H1 (cell line): Measurements from ENCODE around the gene F11R. TPM values are rescaled to one million over a fixed set of nuclear protein-coding genes. Genes with fewer than 3 reads are reported as not detected.
A peak's percentile ranks its signal among the peaks of the same experiment; 100 is the strongest.

ENCODE experiments used
- CTCF ChIA-PET: fragments of 300-600 bp; sonication (Branson Sonifier 250); formaldehyde crosslinking; loops from one replicate; lab custom pipeline; 2021; ENCODE audit not compliant: partially characterized antibody; lab: Charles Lee
- POLR2A ChIA-PET: fragments of 300-600 bp; sonication (Branson Sonifier 250); formaldehyde crosslinking; loops from one replicate; lab custom pipeline; 2021; ENCODE audit warnings: inconsistent platforms; ENCODE audit not compliant: partially characterized antibody; lab: Charles Lee
- DNase-seq, 2 experiments: peaks; one replicate each; pipeline versions ENCODE4 v3.0.0 to v3.0.0-alpha.2; 2010 to 2022; ENCODE audit warnings: low spot score in 2 of 2, low read depth in 1 of 2, mixed read lengths in 1 of 2
- FAIRE-seq: peaks from 2 replicates; lab custom pipeline; 2011; peaks lifted over from hg19 to GRCh38; lab: Jason Lieb, UNC
- H2AFZ ChIP-seq: 2 replicates; pipeline ENCODE4 v1.8.1; 2012; ENCODE audit warnings: low read length, inconsistent platforms
- H2AK5ac ChIP-seq: 2 replicates; pipeline ENCODE4 v1.6.1; 2013; ENCODE audit warnings: low read depth, low read length
- H2BK120ac ChIP-seq: replicated peaks from 2 replicates; pipeline ENCODE3; 2013; ENCODE audit warnings: low read depth, low read length, inconsistent platforms
- H2BK12ac ChIP-seq: 2 replicates; pipeline ENCODE4 v1.6.1; 2013; ENCODE audit warnings: low read depth, low read length
- H2BK15ac ChIP-seq: 2 replicates; pipeline ENCODE4 v1.6.1; 2013; ENCODE audit warnings: low read length
- H2BK20ac ChIP-seq: 2 replicates; pipeline ENCODE4 v1.6.1; 2013; ENCODE audit warnings: low read length
- H2BK5ac ChIP-seq: 2 replicates; pipeline ENCODE4 v1.6.1; 2013; ENCODE audit warnings: low read depth, low read length
- H3K14ac ChIP-seq: 2 replicates; pipeline ENCODE4 v1.6.1; 2013; ENCODE audit warnings: inconsistent platforms; ENCODE audit not compliant: insufficient read length
- H3K18ac ChIP-seq: 2 replicates; pipeline ENCODE4 v1.6.1; 2013; ENCODE audit warnings: low read length; ENCODE audit errors: extremely low read depth
- H3K23ac ChIP-seq: 2 replicates; pipeline ENCODE4 v1.6.1; 2013; ENCODE audit warnings: inconsistent platforms; ENCODE audit not compliant: insufficient read length
- H3K23me2 ChIP-seq: 2 replicates; pipeline ENCODE4 v1.6.1; 2013; ENCODE audit warnings: low read depth, low read length
- H3K27ac ChIP-seq: 2 replicates; pipeline ENCODE4 v1.6.1; 2011; ENCODE audit warnings: low read depth, low read length, inconsistent platforms
- H3K27me3 ChIP-seq, 4 experiments: replicated peaks in 1 of 4; 1 replicate in 1 of 4; 2 replicates in 3 of 4; pipeline versions ENCODE4 v1.6.1 to v1.8.1; 2011 to 2013; ENCODE audit warnings: low read length in 3 of 4, mild to moderate bottlenecking in 3 of 4, inconsistent platforms in 2 of 4, mixed read lengths in 2 of 4, moderate library complexity in 1 of 4; ENCODE audit not compliant: control insufficient read depth in 3 of 4, insufficient read depth in 3 of 4; ENCODE audit errors: extremely low read depth in 1 of 4
- H3K36me3 ChIP-seq, 4 experiments: 2 replicates each; pipeline versions ENCODE4 v1.6.1 to v1.8.1; 2011 to 2013; ENCODE audit warnings: mild to moderate bottlenecking in 4 of 4, low read length in 3 of 4, moderate library complexity in 2 of 4, control low read depth in 1 of 4, inconsistent platforms in 1 of 4; ENCODE audit not compliant: insufficient read depth in 4 of 4, control insufficient read depth in 2 of 4
- H3K4ac ChIP-seq: replicated peaks from 2 replicates; pipeline ENCODE3; 2013; ENCODE audit warnings: low read length, low read depth, mixed read lengths, inconsistent platforms; ENCODE audit not compliant: insufficient read length
- H3K4me1 ChIP-seq, 4 experiments: replicated peaks in 1 of 4; 1 replicate in 1 of 4; 2 replicates in 3 of 4; pipeline versions ENCODE4 v1.6.1 to v1.8.1; 2011 to 2013; ENCODE audit warnings: low read length in 3 of 4, inconsistent platforms in 2 of 4, mixed read lengths in 1 of 4; ENCODE audit not compliant: insufficient read depth in 4 of 4, control insufficient read depth in 3 of 4
- H3K4me2 ChIP-seq, 2 experiments: 2 replicates each; pipeline versions ENCODE4 v1.6.1 to v1.8.1; 2011 to 2013; ENCODE audit warnings: low read depth in 2 of 2, low read length in 2 of 2, control low read depth in 1 of 2, inconsistent platforms in 1 of 2, mild to moderate bottlenecking in 1 of 2; ENCODE audit not compliant: insufficient read depth in 1 of 2
- H3K4me3 ChIP-seq, 4 experiments: fragments of 200-600, 300-600 bp in 1 of 4; sonication (generic), shearing (Covaris generic), sonication (Bioruptor Twin) in 1 of 4; 2 replicates each; pipeline versions ENCODE4 v1.5.1 to v1.8.1; 2011 to 2016; ENCODE audit warnings: low read length in 4 of 4, low read depth in 3 of 4, control low read depth in 2 of 4, inconsistent platforms in 2 of 4, mild to moderate bottlenecking in 2 of 4, mixed read lengths in 1 of 4, moderate library complexity in 1 of 4; ENCODE audit not compliant: insufficient read depth in 2 of 4; ENCODE audit errors: extremely low read depth in 1 of 4
- H3K56ac ChIP-seq: replicated peaks from 2 replicates; pipeline ENCODE3; 2013; ENCODE audit warnings: low read depth, mild to moderate bottlenecking, mixed read lengths, low read length, inconsistent platforms; ENCODE audit not compliant: insufficient read length
- H3K79me1 ChIP-seq: 2 replicates; pipeline ENCODE4 v1.6.1; 2013; ENCODE audit warnings: low read depth, low read length, control low read depth
- H3K79me2 ChIP-seq, 2 experiments: 2 replicates each; pipeline versions ENCODE4 v1.6.1 to v1.8.1; 2012 to 2013; ENCODE audit warnings: low read length in 2 of 2, mild to moderate bottlenecking in 2 of 2, inconsistent platforms in 1 of 2; ENCODE audit not compliant: insufficient read depth in 2 of 2, control insufficient read depth in 1 of 2
- H3K9ac ChIP-seq, 4 experiments: replicated peaks in 1 of 4; 1 replicate in 1 of 4; 2 replicates in 3 of 4; pipeline versions ENCODE4 v1.6.1 to v1.8.1; 2011 to 2013; ENCODE audit warnings: low read depth in 3 of 4, low read length in 3 of 4, control low read depth in 2 of 4, mild to moderate bottlenecking in 2 of 4, moderate library complexity in 2 of 4, inconsistent platforms in 1 of 4; ENCODE audit errors: extremely low read depth in 1 of 4
- H3K9me3 ChIP-seq, 2 experiments: 2 replicates each; pipeline versions ENCODE4 v1.6.1 to v1.8.1; 2012 to 2013; ENCODE audit warnings: mild to moderate bottlenecking in 2 of 2, moderate library complexity in 2 of 2, control low read depth in 1 of 2, inconsistent platforms in 1 of 2, low read depth in 1 of 2, low read length in 1 of 2, mixed read lengths in 1 of 2; ENCODE audit not compliant: insufficient read depth in 2 of 2
- H4K20me1 ChIP-seq, 2 experiments: replicated peaks in 1 of 2; 2 replicates each; pipeline versions ENCODE3 to v1.8.1; 2011 to 2013; ENCODE audit warnings: inconsistent platforms in 2 of 2, low read length in 2 of 2, mild to moderate bottlenecking in 1 of 2; ENCODE audit not compliant: insufficient read depth in 2 of 2, control insufficient read depth in 1 of 2
- H4K5ac ChIP-seq: 2 replicates; pipeline ENCODE4 v1.6.1; 2013; ENCODE audit warnings: low read length, low read depth, mixed read lengths, inconsistent platforms; ENCODE audit not compliant: insufficient read length
- H4K8ac ChIP-seq: 2 replicates; pipeline ENCODE4 v1.8.0; 2013; ENCODE audit warnings: mild to moderate bottlenecking, moderate library complexity, low read length, inconsistent platforms; ENCODE audit not compliant: insufficient read depth; ENCODE audit errors: extremely low read depth
- H4K91ac ChIP-seq: replicated peaks from 2 replicates; pipeline ENCODE3; 2013; ENCODE audit warnings: low read length, mixed read lengths, inconsistent platforms; ENCODE audit not compliant: insufficient read length
- CREB1 ChIP-seq: IDR thresholded peaks from 2 replicates; pipeline ENCODE4 v1.6.1; 2012; ENCODE audit warnings: inconsistent platforms
- MAFK ChIP-seq: IDR thresholded peaks from 2 replicates; pipeline ENCODE4 v1.6.1; 2012; ENCODE audit warnings: low read depth, mild to moderate bottlenecking, improper control_type of control experiment, low read length
- PHF8 ChIP-seq: fragments of 200-600 bp; sonication (generic); conservative IDR thresholded peaks from 2 replicates; pipeline ENCODE4 v1.7.1; 2012; ENCODE audit warnings: low read depth, mild to moderate bottlenecking, inconsistent platforms, low read length, moderate library complexity
- RFX5 ChIP-seq: IDR thresholded peaks from 2 replicates; pipeline ENCODE4 v1.6.1; 2011; ENCODE audit warnings: low read depth, low read length, improper control_type of control experiment, borderline replicate concordance
- RXRA ChIP-seq: IDR thresholded peaks from 2 replicates; pipeline ENCODE4 v1.6.1; 2011; ENCODE audit warnings: low read depth, mild to moderate bottlenecking, low read length, moderate library complexity; ENCODE audit not compliant: insufficient read depth
- SIX5 ChIP-seq: IDR thresholded peaks from 2 replicates; pipeline ENCODE4 v1.6.1; 2011; ENCODE audit warnings: mild to moderate bottlenecking, low read depth, low read length
- SRF ChIP-seq: IDR thresholded peaks from 2 replicates; pipeline ENCODE4 v1.6.1; 2011; ENCODE audit warnings: mild to moderate bottlenecking, low read depth, low read length, moderate library complexity
- TAF1 ChIP-seq: IDR thresholded peaks from 2 replicates; pipeline ENCODE4 v1.6.1; 2011; ENCODE audit warnings: mild to moderate bottlenecking, low read depth, low read length
- WGBS, 2 experiments: shearing (Covaris generic) in 1 of 2; methylation state at CpG; one replicate each; pipeline versions ENCODE4 v1.1.6 to v1.1.7; 2013 to 2015; ENCODE audit warnings: low lambda C conversion rate in 2 of 2, mixed read lengths in 2 of 2, inconsistent platforms in 1 of 2, low coverage in 1 of 2, missing lambda C conversion rate in 1 of 2; ENCODE audit not compliant: insufficient replicate concordance in 2 of 2, insufficient coverage in 1 of 2, insufficient read length in 1 of 2; ENCODE audit errors: extremely low coverage in 1 of 2, missing lambda C conversion rate in 1 of 2; 5-methylcytosine and 5-hydroxymethylcytosine counted together
- polyA plus RNA-seq, 7 experiments: library from polyadenylated mRNA; depleted of rRNA in 3 of 7; stranded (reverse) in 5 of 7; unstranded in 2 of 7; fragments of >200 nt in 5 of 7; fragments of 200-250 nt in 2 of 7; gene quantifications; 1 replicate in 5 of 7; 2 replicates in 1 of 7; 4 replicates in 1 of 7; pipeline versions ENCODE4 v1.2.1 to v1.2.3, GENCODE V29; 2011 to 2013; ENCODE audit warnings: missing spikeins in 2 of 7, mixed read lengths in 2 of 7
- total RNA-seq: library from RNA; stranded (reverse); fragmentation: NEBNext Ultra II Directional; extraction: Animal tissue kit (Norgen Biotek cat#: 25700); gene quantifications from 2 replicates; pipeline ENCODE4 v1.2.1, GENCODE V29; 2021
- TF ChIP-seq, protein P1 (sequence below): IDR thresholded peaks from 2 replicates; pipeline ENCODE4 v1.6.1; 2012; ENCODE audit warnings: inconsistent platforms

F11R gene
- total and polyA plus RNA-seq, 2 of the 8 experiments (the other 6 are each of a cell fraction or from before 2014, with no cell fraction given): 159 to 200 TPM

DNA sequence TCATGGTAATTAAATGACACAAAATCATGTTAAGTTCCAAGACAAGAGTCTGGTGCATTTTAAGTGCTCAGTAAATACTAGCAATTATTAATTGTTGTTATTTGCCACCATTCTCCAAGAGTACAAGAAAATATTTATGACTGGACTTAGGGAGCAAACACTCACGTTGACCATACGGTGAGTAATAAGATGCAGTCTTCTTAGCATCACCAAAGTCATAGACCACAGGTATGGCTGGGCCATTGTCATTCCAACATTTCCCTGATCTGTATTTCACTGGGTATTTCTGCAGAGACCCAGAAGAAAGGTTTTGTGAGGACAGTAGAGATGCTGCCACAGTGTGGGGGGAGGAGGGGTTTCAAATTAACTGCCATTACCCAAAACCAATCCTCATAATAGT is 71.1 kb downstream of the F11R start:
- H3K23me2 ChIP-seq: no peaks in the 10 kb centered on the region
- no peaks in the 10 kb centered on the region for H3K27me3 ChIP-seq
- TF ChIP-seq MAFK: no peak
- no peak for TF ChIP-seq TAF1
- no peak for TF ChIP-seq CREB1
- TF ChIP-seq SIX5: no peak
- no peak for TF ChIP-seq RFX5
- no peak for TF ChIP-seq SRF
- TF ChIP-seq PHF8: no peak
- TF ChIP-seq, protein P1, sequence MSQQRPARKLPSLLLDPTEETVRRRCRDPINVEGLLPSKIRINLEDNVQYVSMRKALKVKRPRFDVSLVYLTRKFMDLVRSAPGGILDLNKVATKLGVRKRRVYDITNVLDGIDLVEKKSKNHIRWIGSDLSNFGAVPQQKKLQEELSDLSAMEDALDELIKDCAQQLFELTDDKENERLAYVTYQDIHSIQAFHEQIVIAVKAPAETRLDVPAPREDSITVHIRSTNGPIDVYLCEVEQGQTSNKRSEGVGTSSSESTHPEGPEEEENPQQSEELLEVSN: no peak
- no peak for TF ChIP-seq RXRA
- H2BK15ac ChIP-seq: 0 out of 2 replicates have a peak overlapping the region, but pooled peaks have one; percentile 81
- H4K8ac ChIP-seq: no peak overlapping the region
- H3K4me1 ChIP-seq: peaks cover 0 to 9% (median 3%) of the 10 kb centered on the region in 4 experiments; a peak in 6 of 7 replicates
- H3K14ac ChIP-seq: no peak overlapping the region
- no peak overlapping the region for H3K4ac ChIP-seq
- H4K91ac ChIP-seq: no peak overlapping the region
- no peak overlapping the region for H4K5ac ChIP-seq
- H3K56ac ChIP-seq: no peak overlapping the region
- no peak for FAIRE-seq
- no peaks in the 10 kb centered on the region for H4K20me1 ChIP-seq
- ChIA-PET CTCF (interaction anchor here (0.8 to 8.2 kb wide), 5 partner anchors 26 to 274 kb away, joined by 3 to 219 read pairs (median 63); no protein-coding TSS in a partner anchor), POLR2A (no interaction called here)
- no peak overlapping the region for H2BK5ac ChIP-seq
- H3K27ac ChIP-seq: no peak overlapping the region
- H3K18ac ChIP-seq: no peak overlapping the region
- no peak overlapping the region for H3K23ac ChIP-seq
- no peak overlapping the region for H3K4me2 ChIP-seq
- no peaks in the 10 kb centered on the region for H3K79me1 ChIP-seq
- H2BK120ac ChIP-seq: no peak overlapping the region
- no peak for DNase-seq
- no peak overlapping the region for H2AK5ac ChIP-seq
- no peak overlapping the region for H3K4me3 ChIP-seq
- no peak overlapping the region for H2BK20ac ChIP-seq
- no peaks in the 10 kb centered on the region for H3K9me3 ChIP-seq
- H2BK12ac ChIP-seq: no peak overlapping the region
- H2AFZ ChIP-seq: no peak overlapping the region
- H3K36me3 ChIP-seq: no peaks in the 10 kb centered on the region
- WGBS, 2 experiments: 95% methylated on average over 2 of the region's 2 CpGs; no CpG with 5 or more reads in 1 of the 2 experiments
- H3K9ac ChIP-seq: no peak overlapping the region
- H3K79me2 ChIP-seq: no peaks in the 10 kb centered on the region
